H9 (cell line): ENCODE results near the gene ADAMTS3. TPM values are rescaled to one million over a fixed set of nuclear protein-coding genes. Genes with fewer than 3 reads are reported as not detected.

ENCODE experiments used
- DNase-seq: peaks from one replicate; pipeline ENCODE4 v3.0.0-alpha.2; 2017
- H2AFZ ChIP-seq: one replicate; pipeline ENCODE4 v1.6.1; 2013; ENCODE audit warnings: mild to moderate bottlenecking, low read length, control low read depth, moderate library complexity
- H2AK5ac ChIP-seq: 2 replicates; pipeline ENCODE4 v1.6.1; 2013; ENCODE audit warnings: low read length, control low read depth, mixed read lengths; ENCODE audit not compliant: insufficient read length
- H2BK120ac ChIP-seq: one replicate; pipeline ENCODE4 v1.6.1; 2013; ENCODE audit warnings: low read depth, mild to moderate bottlenecking, low read length, control low read depth, inconsistent platforms; ENCODE audit not compliant: poor library complexity, severe bottlenecking
- H2BK12ac ChIP-seq: 2 replicates; pipeline ENCODE4 v1.6.1; 2013; ENCODE audit warnings: low read length, control low read depth, mixed read lengths, low read depth; ENCODE audit not compliant: insufficient read length
- H2BK15ac ChIP-seq: 2 replicates; pipeline ENCODE4 v1.6.1; 2013; ENCODE audit warnings: low read depth, low read length, control low read depth
- H2BK20ac ChIP-seq: one replicate; pipeline ENCODE4 v1.6.1; 2013; ENCODE audit warnings: low read depth, mild to moderate bottlenecking, low read length, control low read depth, inconsistent platforms; ENCODE audit not compliant: poor library complexity, severe bottlenecking
- H2BK5ac ChIP-seq: 2 replicates; pipeline ENCODE4 v1.6.1; 2013; ENCODE audit warnings: low read length, control low read depth, mixed read lengths; ENCODE audit not compliant: insufficient read length
- H3K14ac ChIP-seq: 2 replicates; pipeline ENCODE4 v1.6.1; 2013; ENCODE audit warnings: low read length, control low read depth; ENCODE audit not compliant: insufficient read depth
- H3K18ac ChIP-seq: 2 replicates; pipeline ENCODE4 v1.6.1; 2013; ENCODE audit warnings: low read depth, mild to moderate bottlenecking, mixed read lengths, low read length, control low read depth; ENCODE audit not compliant: insufficient read length
- H3K23ac ChIP-seq: 2 replicates; pipeline ENCODE4 v1.6.1; 2013; ENCODE audit warnings: low read length, control low read depth, mixed read lengths, low read depth; ENCODE audit not compliant: insufficient read length
- H3K23me2 ChIP-seq: 2 replicates; pipeline ENCODE4 v1.6.1; 2013; ENCODE audit warnings: low read depth, mild to moderate bottlenecking, mixed read lengths, low read length, control low read depth; ENCODE audit not compliant: insufficient read length, poor library complexity, severe bottlenecking
- H3K27ac ChIP-seq: 2 replicates; pipeline ENCODE4 v1.5.1; 2013; ENCODE audit warnings: low read length, control low read depth, mixed read lengths, low read depth; ENCODE audit not compliant: insufficient read length
- H3K27me3 ChIP-seq: 2 replicates; pipeline ENCODE4 v1.6.1; 2013; ENCODE audit warnings: low read length, control low read depth, inconsistent platforms; ENCODE audit not compliant: insufficient read depth
- H3K4ac ChIP-seq: 2 replicates; pipeline ENCODE4 v1.6.1; 2013; ENCODE audit warnings: low read depth, mild to moderate bottlenecking, control low read depth, inconsistent platforms, low read length, moderate library complexity
- H3K4me1 ChIP-seq: 2 replicates; pipeline ENCODE4 v1.6.1; 2013; ENCODE audit warnings: low read length, control low read depth, inconsistent platforms; ENCODE audit not compliant: insufficient read depth
- H3K4me2 ChIP-seq: 2 replicates; pipeline ENCODE4 v1.6.1; 2013; ENCODE audit warnings: low read length, control low read depth, mixed read lengths; ENCODE audit not compliant: insufficient read length, insufficient read depth
- H3K56ac ChIP-seq: 2 replicates; pipeline ENCODE4 v1.6.1; 2013; ENCODE audit warnings: low read depth, mild to moderate bottlenecking, mixed read lengths, low read length, control low read depth; ENCODE audit not compliant: insufficient read length
- H3K79me1 ChIP-seq: 2 replicates; pipeline ENCODE4 v1.6.1; 2013; ENCODE audit warnings: low read depth, mild to moderate bottlenecking, moderate library complexity, low read length, control low read depth, inconsistent platforms; ENCODE audit not compliant: insufficient read depth, poor library complexity, severe bottlenecking
- H3K79me2 ChIP-seq: 2 replicates; pipeline ENCODE4 v1.6.1; 2013; ENCODE audit warnings: low read length, control low read depth, inconsistent platforms; ENCODE audit not compliant: insufficient read depth
- H3K9ac ChIP-seq: 2 replicates; pipeline ENCODE4 v1.6.1; 2013; ENCODE audit warnings: low read length, control low read depth, mixed read lengths; ENCODE audit not compliant: insufficient read length; ENCODE audit errors: extremely low read depth
- H3K9me3 ChIP-seq: one replicate; pipeline ENCODE4 v1.6.1; 2013; ENCODE audit warnings: low read depth, low read length, inconsistent platforms; ENCODE audit not compliant: control insufficient read depth
- H3T11ph ChIP-seq: one replicate; pipeline ENCODE4 v1.6.1; 2013; ENCODE audit warnings: mild to moderate bottlenecking, low read length, control low read depth, inconsistent platforms
- H4K20me1 ChIP-seq: one replicate; pipeline ENCODE4 v1.6.1; 2013; ENCODE audit not compliant: control insufficient read depth, insufficient read length, insufficient read depth
- H4K5ac ChIP-seq: 2 replicates; pipeline ENCODE4 v1.6.1; 2013; ENCODE audit warnings: low read depth, mild to moderate bottlenecking, mixed read lengths, low read length, control low read depth; ENCODE audit not compliant: insufficient read length
- H4K8ac ChIP-seq: replicated peaks from 2 replicates; pipeline ENCODE4 v1.6.1; 2013; ENCODE audit warnings: low read length, control low read depth, mixed read lengths, low read depth; ENCODE audit not compliant: insufficient read length
- H4K91ac ChIP-seq: 2 replicates; pipeline ENCODE4 v1.6.1; 2013; ENCODE audit warnings: low read depth, mild to moderate bottlenecking, moderate library complexity, mixed read lengths, low read length, control low read depth; ENCODE audit not compliant: insufficient read length
- H3K27ac Mint-ChIP-seq, 3 experiments: 2 replicates in 2 of 3; 3 replicates in 1 of 3; pipeline ENCODE4 v1.8.0; 2020 to 2021; ENCODE audit warnings: mixed read lengths in 3 of 3, mild to moderate bottlenecking in 1 of 3, moderate library complexity in 1 of 3
- H3K27me3 Mint-ChIP-seq: 2 replicates; pipeline ENCODE4 v1.8.0; 2021; ENCODE audit warnings: low read depth, mild to moderate bottlenecking, moderate library complexity, mixed read lengths
- H3K36me3 Mint-ChIP-seq, 3 experiments: 2 replicates in 2 of 3; 3 replicates in 1 of 3; pipeline ENCODE4 v1.8.0; 2020 to 2021; ENCODE audit warnings: low read depth in 3 of 3, mixed read lengths in 3 of 3; ENCODE audit not compliant: insufficient read depth in 1 of 3
- H3K4me1 Mint-ChIP-seq, 2 experiments: 2 replicates each; pipeline ENCODE4 v1.8.0; 2020; ENCODE audit warnings: mixed read lengths in 2 of 2
- H3K4me3 Mint-ChIP-seq, 2 experiments: 2 replicates in 1 of 2; 3 replicates in 1 of 2; pipeline ENCODE4 v1.8.0; 2020 to 2021; ENCODE audit warnings: mild to moderate bottlenecking in 2 of 2, mixed read lengths in 2 of 2, moderate library complexity in 1 of 2
- H3K9me3 Mint-ChIP-seq, 2 experiments: 2 replicates in 1 of 2; 3 replicates in 1 of 2; pipeline ENCODE4 v1.8.0; 2020; ENCODE audit warnings: mild to moderate bottlenecking in 2 of 2, mixed read lengths in 2 of 2, moderate library complexity in 1 of 2
- WGBS: extraction: QIAGEN DNeasy Blood & Tissue Kit; methylation state at CpG from one replicate; pipeline ENCODE4 v1.1.7; 2013; ENCODE audit warnings: missing lambda C conversion rate, low lambda C conversion rate, mixed read lengths; ENCODE audit not compliant: insufficient read length; ENCODE audit errors: extremely low coverage; 5-methylcytosine and 5-hydroxymethylcytosine counted together
- total RNA-seq: library from RNA; stranded (reverse); gene quantifications from 2 replicates; pipeline ENCODE4 v1.2.1, GENCODE V29; 2021
- TF ChIP-seq, protein P1 (sequence below): fragments of 200-600 bp; sonication (generic); conservative IDR thresholded peaks from 3 replicates; pipeline ENCODE4 v1.8.0; 2021; ENCODE audit warnings: antibody characterized with exemption, mild to moderate bottlenecking

ADAMTS3 gene
- total RNA-seq, 1 experiment from 2014 or later, result 1.1 TPM

DNA sequence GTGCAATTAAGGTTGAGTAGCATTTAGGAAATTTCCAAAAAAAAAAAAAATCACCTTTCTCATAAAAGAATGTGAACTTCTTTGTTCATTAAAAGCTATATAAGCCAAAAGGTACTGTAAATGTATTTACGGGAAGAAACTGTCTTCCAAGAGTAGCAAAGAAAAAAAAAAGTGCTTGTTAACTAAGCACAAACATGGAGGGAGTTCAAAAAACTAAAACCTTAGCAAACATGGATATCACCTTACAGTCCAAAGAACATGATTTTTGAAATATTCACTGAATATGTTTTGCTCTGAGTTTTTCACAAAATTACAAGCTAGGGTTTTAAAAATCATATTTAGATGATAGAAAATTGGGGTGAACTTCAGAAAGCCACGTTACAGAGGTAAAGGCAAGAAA is 217.5 kb downstream of the ADAMTS3 start:
- DNase-seq, result no peak
- H2BK12ac ChIP-seq, result no peak overlapping the region
- Mint-ChIP-seq H3K27ac (no peak overlapping the region), H3K9me3 (no peaks in the 10 kb centered on the region), H3K27me3 (no peaks in the 10 kb centered on the region), H3K4me1 (no peaks in the 10 kb centered on the region), H3K36me3 (no peaks in the 10 kb centered on the region), H3K4me3 (no peak overlapping the region)
- no peak overlapping the region for H3K56ac ChIP-seq
- H3K27ac ChIP-seq, result no peak overlapping the region
- no peak overlapping the region for H3K18ac ChIP-seq
- no peak overlapping the region for H4K8ac ChIP-seq
- no peak overlapping the region for H2AK5ac ChIP-seq
- TF ChIP-seq, protein P1, sequence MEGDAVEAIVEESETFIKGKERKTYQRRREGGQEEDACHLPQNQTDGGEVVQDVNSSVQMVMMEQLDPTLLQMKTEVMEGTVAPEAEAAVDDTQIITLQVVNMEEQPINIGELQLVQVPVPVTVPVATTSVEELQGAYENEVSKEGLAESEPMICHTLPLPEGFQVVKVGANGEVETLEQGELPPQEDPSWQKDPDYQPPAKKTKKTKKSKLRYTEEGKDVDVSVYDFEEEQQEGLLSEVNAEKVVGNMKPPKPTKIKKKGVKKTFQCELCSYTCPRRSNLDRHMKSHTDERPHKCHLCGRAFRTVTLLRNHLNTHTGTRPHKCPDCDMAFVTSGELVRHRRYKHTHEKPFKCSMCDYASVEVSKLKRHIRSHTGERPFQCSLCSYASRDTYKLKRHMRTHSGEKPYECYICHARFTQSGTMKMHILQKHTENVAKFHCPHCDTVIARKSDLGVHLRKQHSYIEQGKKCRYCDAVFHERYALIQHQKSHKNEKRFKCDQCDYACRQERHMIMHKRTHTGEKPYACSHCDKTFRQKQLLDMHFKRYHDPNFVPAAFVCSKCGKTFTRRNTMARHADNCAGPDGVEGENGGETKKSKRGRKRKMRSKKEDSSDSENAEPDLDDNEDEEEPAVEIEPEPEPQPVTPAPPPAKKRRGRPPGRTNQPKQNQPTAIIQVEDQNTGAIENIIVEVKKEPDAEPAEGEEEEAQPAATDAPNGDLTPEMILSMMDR, result no peak
- H2BK5ac ChIP-seq, result no peak overlapping the region
- H2BK120ac ChIP-seq, result no peak overlapping the region
- no peaks in the 10 kb centered on the region for H3K27me3 ChIP-seq
- H3K79me2 ChIP-seq, result no peaks in the 10 kb centered on the region
- no peaks in the 10 kb centered on the region for H4K20me1 ChIP-seq
- H3K4ac ChIP-seq, result no peak overlapping the region
- H4K5ac ChIP-seq, result no peak overlapping the region
- H3K23me2 ChIP-seq, result no peaks in the 10 kb centered on the region
- H3K79me1 ChIP-seq, result no peaks in the 10 kb centered on the region
- no CpG with 5 or more reads among the region's 2 CpGs for WGBS
- no peak overlapping the region for H2AFZ ChIP-seq
- no peaks in the 10 kb centered on the region for H3K4me1 ChIP-seq
- no peak overlapping the region for H3K9ac ChIP-seq
- H2BK15ac ChIP-seq, result no peak overlapping the region
- H3K14ac ChIP-seq, result no peak overlapping the region
- no peak overlapping the region for H3K23ac ChIP-seq
- no peak overlapping the region for H3K4me2 ChIP-seq
- H3T11ph ChIP-seq, result no peak overlapping the region
- H4K91ac ChIP-seq, result no peak overlapping the region
- no peaks in the 10 kb centered on the region for H3K9me3 ChIP-seq
- H2BK20ac ChIP-seq, result no peak overlapping the region
